Right lobe of liver (tissue), 4 donors: ENCODE data around the gene EVC.

ENCODE experiments used
- CTCF ChIP-seq, 4 donors: fragments of 200-600 bp in 3 of 4; fragments of 450-650 bp in 1 of 4; IDR thresholded peaks; one replicate each; pipeline versions ENCODE4 v1.5.1 to v1.8.0; 2016 to 2022; ENCODE audit warnings: antibody characterized with exemption in 4 of 4, mild to moderate bottlenecking in 2 of 4
- POLR2A ChIP-seq: fragments of 450-650 bp; IDR thresholded peaks from one replicate; pipeline ENCODE4 v1.6.1; 2017; ENCODE audit warnings: antibody characterized with exemption, mild to moderate bottlenecking
- donor health status: DM: no; HTN: no; CAD: no.
- donor health status: DM: no; HTN: no; CAD: no.
- donor health status: DM: no; HTN: yes; CAD: no.

- no peak for TF ChIP-seq CTCF (IDR thresholded peaks at IDR 0.05)
- TF ChIP-seq POLR2A = no peak
These were observed 62.2 kb downstream of the EVC start for GRCh38 chr4:5773271-5773555.
